Stimulated activated CD4-positive, alpha-beta T cell treated with anti-CD3 and anti-CD28 coated beads, TNF-alpha, amount 100 ng/mL, for 4 hours (primary cell): ENCODE measurements around the gene IFT57.

Experiments
- DNase-seq, 3 experiments: peaks; one replicate each; pipeline ENCODE4 v3.0.0-alpha.2; 2020; ENCODE audit warnings: low read depth in 3 of 3

The IFT57 gene

GRCh38 chr3:108125550-108126071 lies 96.6 kb downstream of the IFT57 start:
- DNase-seq = peak; percentile 34 to 43 (median 37)

- no peak for DNase-seq
Measured at GRCh38 chr3:108125153-108125543, 97.1 kb downstream of the IFT57 start.

GRCh38 chr3:108124337-108125152 lies 97.7 kb downstream of the IFT57 start:
- peak; percentile 46 to 67 (median 55) for DNase-seq

GRCh38 chr3:108123326-108123725 lies 98.9 kb downstream of the IFT57 start:
- DNase-seq = no peak

GRCh38 chr3:108122276-108122675 lies 99.9 kb downstream of the IFT57 start:
- DNase-seq = no peak

GRCh38 chr3:108119398-108120104 lies 102.7 kb downstream of the IFT57 start:
- DNase-seq = no peak

GRCh38 chr3:108118038-108118768 lies 104.0 kb downstream of the IFT57 start:
- no peak for DNase-seq

- no peak for DNase-seq
Measured at GRCh38 chr3:108117241-108117775, 104.9 kb downstream of the IFT57 start.

GRCh38 chr3:108114423-108115065 lies 107.7 kb downstream of the IFT57 start:
- DNase-seq = no peak

GRCh38 chr3:108113975-108114374 lies 108.2 kb downstream of the IFT57 start:
- DNase-seq = no peak

- no peak for DNase-seq
Measured at GRCh38 chr3:108110934-108111333, 111.3 kb downstream of the IFT57 start.
